ENCODE measurements around the gene PDP2.
A peak's percentile ranks its signal among the peaks of the same experiment; 100 is the strongest.

The PDP2 gene

DNA sequence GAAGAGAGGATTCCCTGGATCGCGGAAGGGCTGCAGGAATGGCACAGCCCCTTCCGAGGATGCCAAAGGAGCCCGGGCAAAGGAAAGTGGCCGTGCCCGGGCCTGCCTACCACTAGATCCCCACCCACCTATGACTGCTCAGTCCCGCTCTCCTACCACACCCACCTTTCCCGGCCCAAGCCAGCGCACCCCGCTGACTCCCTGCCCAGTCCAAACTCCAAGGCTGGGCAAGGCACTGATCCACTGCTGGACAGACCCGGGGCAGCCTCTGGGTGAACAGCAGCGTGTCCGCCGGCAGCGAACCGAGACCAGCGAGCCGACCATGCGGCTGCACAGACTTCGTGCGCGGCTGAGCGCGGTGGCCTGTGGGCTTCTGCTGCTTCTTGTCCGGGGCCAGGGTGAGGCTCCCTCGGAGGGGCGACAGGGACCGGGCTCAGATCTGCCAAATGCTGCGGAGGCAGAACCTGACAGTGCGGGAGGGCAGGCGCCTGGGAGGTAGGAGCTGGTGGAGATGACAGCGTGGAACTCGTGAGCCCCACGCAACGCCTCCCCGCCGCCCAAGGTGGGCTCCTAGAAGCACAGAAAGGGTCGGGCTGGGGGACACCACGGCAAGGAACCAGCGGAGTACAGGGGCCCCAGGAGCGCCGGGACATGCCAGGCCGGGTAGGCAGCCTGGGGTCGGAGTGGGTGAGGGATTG is 55.1 kb downstream of the PDP2 start, which contains the start of gene CES2:
TSS of gene CES2 (plus strand) at position 203 of the 698 bp plus-strand sequence. CDS start at position 323, 120 bp downstream.
- DNase-seq (ENCODE audit: low spot score), result peak; percentile 77

DNA sequence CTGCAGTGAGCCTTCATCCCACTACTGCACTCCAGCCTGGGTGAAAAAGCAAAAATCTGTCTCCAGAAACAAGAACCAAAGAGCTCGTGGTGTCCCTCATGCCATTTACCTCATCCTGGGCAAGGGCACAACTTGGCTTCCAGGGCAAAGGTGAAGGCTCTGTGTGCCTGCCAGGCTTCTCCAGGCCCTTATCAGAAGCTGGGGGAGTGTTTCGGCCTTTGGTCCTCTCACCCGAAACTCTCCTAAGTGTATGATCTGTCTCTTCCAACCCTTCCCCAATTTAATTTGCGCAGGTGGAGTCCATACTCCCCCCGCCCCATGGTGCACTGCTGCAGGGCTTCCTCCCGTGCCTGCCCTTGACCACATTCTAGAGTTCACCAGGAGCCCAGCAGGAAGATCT is 56.1 kb downstream of the PDP2 start:
- no peak for DNase-seq (ENCODE audit: low spot score)

DNA sequence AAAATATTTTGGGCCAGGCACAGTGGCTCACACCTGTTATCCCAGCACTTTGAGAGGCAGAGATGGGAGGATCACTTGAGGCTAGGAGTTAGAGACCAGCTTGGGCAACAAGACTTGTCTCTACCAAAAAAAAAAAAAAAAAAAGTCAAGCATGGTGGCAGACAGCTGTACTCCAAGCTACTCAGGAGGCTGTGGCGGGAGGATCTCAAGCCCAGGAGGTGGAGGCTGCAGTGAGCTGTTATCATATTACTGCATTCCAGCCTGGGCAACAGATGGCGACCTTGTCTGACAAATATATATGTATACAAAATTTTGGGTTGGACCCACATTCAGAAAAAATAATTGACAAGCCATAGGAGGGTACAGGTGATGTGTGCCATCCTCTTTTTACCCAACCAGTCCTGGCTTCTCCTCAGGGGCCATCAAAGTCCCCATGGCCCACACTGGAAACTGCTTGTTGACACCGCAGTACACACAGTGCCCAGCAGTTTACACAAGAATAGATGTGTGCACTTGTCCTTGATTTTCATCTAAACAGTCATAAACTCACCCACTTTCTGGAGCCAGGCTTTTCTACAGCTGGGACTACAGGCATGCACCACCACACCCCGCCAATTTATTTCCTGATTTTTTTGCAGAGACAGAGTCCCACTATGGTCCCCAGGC is 56.7 kb downstream of the PDP2 start:
- no peak for DNase-seq (ENCODE audit: low spot score)

DNA sequence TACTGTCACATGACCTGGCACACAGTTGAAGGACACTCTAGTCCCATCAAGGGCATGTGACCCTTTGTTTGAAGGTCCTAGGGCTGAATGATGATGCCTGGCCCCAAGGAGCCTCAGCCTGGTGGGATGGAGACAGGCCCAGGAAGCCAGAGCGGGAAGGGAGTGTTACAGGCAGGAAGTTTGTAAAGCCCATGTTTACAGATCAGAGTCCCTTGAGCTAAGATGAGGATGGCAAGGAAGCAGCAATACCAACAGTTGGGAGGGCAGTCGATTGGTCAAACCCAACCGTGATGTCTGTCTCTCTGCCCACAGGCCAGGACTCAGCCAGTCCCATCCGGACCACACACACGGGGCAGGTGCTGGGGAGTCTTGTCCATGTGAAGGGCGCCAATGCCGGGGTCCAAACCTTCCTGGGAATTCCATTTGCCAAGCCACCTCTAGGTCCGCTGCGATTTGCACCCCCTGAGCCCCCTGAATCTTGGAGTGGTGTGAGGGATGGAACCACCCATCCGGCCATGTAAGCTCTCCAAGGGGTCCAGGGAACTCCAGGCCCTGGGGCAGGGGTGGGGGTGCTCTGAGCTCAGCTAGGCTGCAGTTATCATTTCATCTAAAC is 57.5 kb downstream of the PDP2 start:
- no peak for DNase-seq (ENCODE audit: low spot score)

DNA sequence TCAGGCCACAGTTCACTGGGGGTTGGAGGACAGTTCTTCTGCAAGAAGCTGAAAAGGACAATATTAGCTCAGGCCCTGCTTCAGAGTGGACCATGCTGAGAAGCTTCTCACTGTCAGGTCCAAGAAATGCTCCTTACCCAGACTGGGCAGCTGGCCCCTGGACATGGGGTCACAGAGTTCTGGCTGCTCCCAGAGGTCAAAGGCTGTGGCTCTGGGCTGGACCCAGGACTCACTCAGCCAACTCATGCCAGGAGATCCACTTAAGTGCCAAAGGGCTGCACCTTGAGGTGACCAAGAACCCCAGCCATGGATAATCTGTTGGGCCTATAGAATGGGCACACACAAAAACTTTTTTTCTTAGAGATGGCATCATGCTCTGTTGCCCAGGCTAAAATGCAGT is 59.1 kb downstream of the PDP2 start:
- DNase-seq (ENCODE audit: low spot score), result no peak

DNA sequence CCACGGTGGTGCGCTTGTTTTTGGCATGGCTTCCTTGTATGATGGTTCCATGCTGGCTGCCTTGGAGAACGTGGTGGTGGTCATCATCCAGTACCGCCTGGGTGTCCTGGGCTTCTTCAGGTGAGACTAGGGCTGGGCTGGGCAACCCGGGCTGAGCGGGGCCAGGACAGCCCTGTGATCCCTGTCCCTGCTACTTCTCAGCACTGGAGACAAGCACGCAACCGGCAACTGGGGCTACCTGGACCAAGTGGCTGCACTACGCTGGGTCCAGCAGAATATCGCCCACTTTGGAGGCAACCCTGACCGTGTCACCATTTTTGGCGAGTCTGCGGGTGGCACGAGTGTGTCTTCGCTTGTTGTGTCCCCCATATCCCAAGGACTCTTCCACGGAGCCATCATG is 59.9 kb downstream of the PDP2 start:
- DNase-seq (ENCODE audit: low spot score), result no peak
